MM.1S (cell line): ENCODE data around the gene DOK6.

Experiments used
- DNase-seq: peaks from one replicate; pipeline ENCODE4 v3.0.0-alpha.2; 2015
- H2AFZ ChIP-seq: fragments of 300-600 bp; sonication (generic); 2 replicates; pipeline ENCODE4 v1.6.0; 2016; ENCODE audit warnings: antibody characterized with exemption, low read length
- H3F3A ChIP-seq: fragments of 300-600 bp; sonication (generic); 2 replicates; pipeline ENCODE4 v1.6.1; 2016; ENCODE audit warnings: mild to moderate bottlenecking, antibody characterized with exemption, low read length, moderate library complexity, mixed read lengths; ENCODE audit not compliant: insufficient read depth
- H3K27ac ChIP-seq: fragments of 300-600 bp; sonication (generic); 2 replicates; pipeline ENCODE4 v1.5.1; 2016; ENCODE audit warnings: mild to moderate bottlenecking, low read length
- H3K27me3 ChIP-seq: fragments of 300-600 bp; sonication (generic); replicated peaks from 2 replicates; pipeline ENCODE4 v1.6.0; 2016; ENCODE audit warnings: low read length; ENCODE audit not compliant: insufficient read depth
- H3K36me3 ChIP-seq: fragments of 300-600 bp; sonication (generic); replicated peaks from 2 replicates; pipeline ENCODE4 v1.6.1; 2016; ENCODE audit warnings: mild to moderate bottlenecking, low read length, mixed read lengths; ENCODE audit not compliant: insufficient read depth
- H3K4me1 ChIP-seq: fragments of 300-600 bp; sonication (generic); 2 replicates; pipeline ENCODE4 v1.6.1; 2016; ENCODE audit warnings: low read length, mixed read lengths
- H3K4me2 ChIP-seq: fragments of 300-600 bp; sonication (generic); 2 replicates; pipeline ENCODE4 v1.6.0; 2016; ENCODE audit warnings: low read depth, low read length
- H3K4me3 ChIP-seq: fragments of 300-600 bp; sonication (generic); 2 replicates; pipeline ENCODE4 v1.5.1; 2016; ENCODE audit warnings: low read length, mixed read lengths
- H3K79me2 ChIP-seq: fragments of 300-600 bp; sonication (generic); 2 replicates; pipeline ENCODE4 v1.6.1; 2016; ENCODE audit warnings: mixed run types, low read length, mixed read lengths
- H3K9ac ChIP-seq: fragments of 300-600 bp; sonication (generic); 2 replicates; pipeline ENCODE4 v1.6.1; 2016; ENCODE audit warnings: low read length, mixed read lengths
- H3K9me2 ChIP-seq: fragments of 300-600 bp; sonication (generic); replicated peaks from 2 replicates; pipeline ENCODE4 v1.6.1; 2016; ENCODE audit warnings: mild to moderate bottlenecking, low read length, mixed read lengths; ENCODE audit not compliant: insufficient read depth
- H3K9me3 ChIP-seq: fragments of 300-600 bp; sonication (generic); replicated peaks from 2 replicates; pipeline ENCODE4 v1.6.1; 2016; ENCODE audit warnings: mild to moderate bottlenecking, low read length, mixed read lengths; ENCODE audit not compliant: insufficient read depth
- H4K20me1 ChIP-seq: fragments of 300-600 bp; sonication (generic); 2 replicates; pipeline ENCODE4 v1.6.1; 2016; ENCODE audit warnings: mild to moderate bottlenecking, low read length, moderate library complexity, mixed read lengths; ENCODE audit not compliant: insufficient read depth
- EZH2 ChIP-seq: fragments of 300-600 bp; sonication (generic); optimal IDR thresholded peaks from 2 replicates; pipeline ENCODE3; 2017; ENCODE audit warnings: low read depth, mild to moderate bottlenecking, antibody characterized with exemption, low read length, mixed read lengths
- EZH2phosphoT487 ChIP-seq: fragments of 300-600 bp; sonication (generic); IDR thresholded peaks from 2 replicates; pipeline ENCODE4 v1.6.1; 2018; ENCODE audit warnings: antibody characterized with exemption, low read length
- TF ChIP-seq, protein P1 (sequence below): fragments of 300-600 bp; sonication (generic); IDR thresholded peaks from 2 replicates; pipeline ENCODE4 v1.5.1; 2016; ENCODE audit warnings: antibody characterized with exemption, low read length, mixed read lengths

DOK6 gene

DNA sequence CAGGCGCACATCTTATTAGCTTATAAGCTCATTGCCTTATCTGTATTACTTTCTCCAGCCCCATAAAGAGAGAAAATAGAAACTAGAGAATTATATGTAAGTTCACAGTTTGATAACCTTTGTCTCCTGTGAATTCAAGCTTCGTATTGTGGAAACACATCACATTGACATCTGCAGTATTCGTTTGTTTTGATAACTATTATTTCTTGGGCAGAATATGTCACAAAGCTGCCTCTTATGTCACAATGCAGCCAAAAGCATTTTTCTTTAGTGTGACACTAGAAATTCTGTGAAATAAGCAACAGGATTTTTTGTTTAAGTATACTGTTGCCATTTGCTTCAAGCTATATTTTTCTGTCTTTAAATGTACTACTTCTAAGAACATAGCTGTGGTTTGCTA lies 221.5 kb downstream of the DOK6 start:
- H3K9ac ChIP-seq, result no peak overlapping the region
- DNase-seq, result no peak
- H3K27me3 ChIP-seq, result no peaks in the 10 kb centered on the region
- H3K9me2 ChIP-seq, result no peaks in the 10 kb centered on the region
- no peak overlapping the region for H3K4me2 ChIP-seq
- no peak overlapping the region for H2AFZ ChIP-seq
- no peak overlapping the region for H3K4me3 ChIP-seq
- H3K9me3 ChIP-seq, result no peaks in the 10 kb centered on the region
- H3K27ac ChIP-seq, result no peak overlapping the region
- no peak for TF ChIP-seq EZH2
- TF ChIP-seq EZH2phosphoT487, result no peak
- TF ChIP-seq, protein P1, sequence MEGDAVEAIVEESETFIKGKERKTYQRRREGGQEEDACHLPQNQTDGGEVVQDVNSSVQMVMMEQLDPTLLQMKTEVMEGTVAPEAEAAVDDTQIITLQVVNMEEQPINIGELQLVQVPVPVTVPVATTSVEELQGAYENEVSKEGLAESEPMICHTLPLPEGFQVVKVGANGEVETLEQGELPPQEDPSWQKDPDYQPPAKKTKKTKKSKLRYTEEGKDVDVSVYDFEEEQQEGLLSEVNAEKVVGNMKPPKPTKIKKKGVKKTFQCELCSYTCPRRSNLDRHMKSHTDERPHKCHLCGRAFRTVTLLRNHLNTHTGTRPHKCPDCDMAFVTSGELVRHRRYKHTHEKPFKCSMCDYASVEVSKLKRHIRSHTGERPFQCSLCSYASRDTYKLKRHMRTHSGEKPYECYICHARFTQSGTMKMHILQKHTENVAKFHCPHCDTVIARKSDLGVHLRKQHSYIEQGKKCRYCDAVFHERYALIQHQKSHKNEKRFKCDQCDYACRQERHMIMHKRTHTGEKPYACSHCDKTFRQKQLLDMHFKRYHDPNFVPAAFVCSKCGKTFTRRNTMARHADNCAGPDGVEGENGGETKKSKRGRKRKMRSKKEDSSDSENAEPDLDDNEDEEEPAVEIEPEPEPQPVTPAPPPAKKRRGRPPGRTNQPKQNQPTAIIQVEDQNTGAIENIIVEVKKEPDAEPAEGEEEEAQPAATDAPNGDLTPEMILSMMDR, result no peak
- no peaks in the 10 kb centered on the region for H3F3A ChIP-seq
- H3K79me2 ChIP-seq, result no peaks in the 10 kb centered on the region
- H4K20me1 ChIP-seq, result no peaks in the 10 kb centered on the region
- H3K4me1 ChIP-seq, result no peaks in the 10 kb centered on the region
- H3K36me3 ChIP-seq, result no peaks in the 10 kb centered on the region

DNA sequence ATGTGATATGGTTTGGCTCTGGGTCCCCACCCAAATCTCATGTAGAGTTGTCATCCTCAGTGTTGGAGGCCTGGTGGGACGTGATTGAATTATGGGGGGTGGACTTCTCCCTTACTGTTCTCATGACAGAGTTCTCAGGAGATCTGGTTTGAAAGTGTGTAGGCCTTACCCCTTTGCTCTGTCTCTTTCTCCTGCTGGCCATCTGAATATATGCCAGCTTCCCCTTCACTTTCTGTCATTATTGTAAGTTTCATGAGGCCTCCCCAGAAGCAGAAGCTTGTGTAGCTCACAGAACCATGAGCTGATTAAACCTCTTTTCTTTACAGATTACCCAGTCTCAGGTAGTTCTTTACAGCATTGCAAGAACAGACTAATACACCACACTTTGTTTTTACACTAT lies 222.3 kb downstream of the DOK6 start:
- Histone ChIP-seq H3K36me3 (no peaks in the 10 kb centered on the region), H3K9ac (no peak overlapping the region), H3F3A (no peaks in the 10 kb centered on the region), H3K79me2 (no peaks in the 10 kb centered on the region), H3K4me1 (no peaks in the 10 kb centered on the region), H2AFZ (no peak overlapping the region), H4K20me1 (no peaks in the 10 kb centered on the region), H3K9me2 (no peaks in the 10 kb centered on the region), H3K4me2 (no peak overlapping the region), H3K4me3 (no peak overlapping the region), H3K9me3 (no peaks in the 10 kb centered on the region), H3K27me3 (no peaks in the 10 kb centered on the region), H3K27ac (no peak overlapping the region)
- DNase-seq, result no peak
- no peak for TF ChIP-seq EZH2
- TF ChIP-seq, protein P1, result no peak
- no peak for TF ChIP-seq EZH2phosphoT487

DNA sequence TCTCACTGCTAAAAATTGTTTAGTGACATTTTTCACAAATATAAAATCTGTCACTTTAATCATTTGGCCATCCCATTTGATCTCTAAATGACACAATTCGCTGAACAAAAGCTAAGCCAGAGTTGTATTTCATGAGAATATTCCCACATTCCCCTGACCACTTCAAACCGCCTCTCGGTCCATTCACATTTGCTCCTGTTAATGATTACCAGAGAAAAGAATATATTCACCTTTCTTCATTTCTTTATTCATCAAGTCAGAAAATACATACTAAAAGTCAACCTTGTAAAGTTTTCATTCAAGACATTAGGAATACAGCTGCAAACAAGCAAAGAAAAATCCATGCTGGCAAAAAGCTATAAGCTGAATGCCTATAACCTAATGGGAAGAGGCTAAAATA lies 225.5 kb downstream of the DOK6 start:
- no peak overlapping the region for H3K4me3 ChIP-seq
- no peak overlapping the region for H3K4me2 ChIP-seq
- no peaks in the 10 kb centered on the region for H3K36me3 ChIP-seq
- no peaks in the 10 kb centered on the region for H3F3A ChIP-seq
- no peaks in the 10 kb centered on the region for H3K27me3 ChIP-seq
- no peak overlapping the region for H3K27ac ChIP-seq
- H3K9me2 ChIP-seq, result no peaks in the 10 kb centered on the region
- TF ChIP-seq EZH2phosphoT487 (no peak), EZH2 (no peak)
- TF ChIP-seq, protein P1, result no peak
- no peaks in the 10 kb centered on the region for H3K79me2 ChIP-seq
- H3K9me3 ChIP-seq, result no peaks in the 10 kb centered on the region
- H3K4me1 ChIP-seq, result no peaks in the 10 kb centered on the region
- H2AFZ ChIP-seq, result no peak overlapping the region
- no peak for DNase-seq
- H4K20me1 ChIP-seq, result no peaks in the 10 kb centered on the region
- H3K9ac ChIP-seq, result no peak overlapping the region
